Astrocyte (in vitro differentiated cells and primary cell): Measurements from ENCODE around the gene FAF1. TPM values are rescaled to one million over a fixed set of nuclear protein-coding genes. Genes with fewer than 3 reads are reported as not detected.

Experiments
- DNase-seq: peaks from one replicate; pipeline ENCODE4 v3.0.0-alpha.2; 2010; ENCODE audit warnings: low read depth
- FAIRE-seq: peaks from 2 replicates; lab custom pipeline; 2011; peaks lifted over from hg19 to GRCh38; lab: Jason Lieb, UNC
- H2AFZ ChIP-seq: 2 replicates; pipeline ENCODE4 v1.6.0; 2012; ENCODE audit warnings: low read depth, low read length, inconsistent platforms
- H3K27ac ChIP-seq: 2 replicates; pipeline ENCODE4 v1.5.1; 2011; ENCODE audit warnings: low read depth, low read length, inconsistent platforms
- H3K27me3 ChIP-seq: 2 replicates; pipeline ENCODE4 v1.6.0; 2011; ENCODE audit warnings: low read length, inconsistent platforms; ENCODE audit not compliant: insufficient read depth
- H3K36me3 ChIP-seq: 2 replicates; pipeline ENCODE4 v1.5.1; 2011; ENCODE audit warnings: low read length, inconsistent platforms; ENCODE audit not compliant: insufficient read depth
- H3K4me1 ChIP-seq: 2 replicates; pipeline ENCODE4 v1.5.1; 2011; ENCODE audit warnings: low read length, inconsistent platforms; ENCODE audit not compliant: insufficient read depth
- H3K4me2 ChIP-seq: 2 replicates; pipeline ENCODE4 v1.6.0; 2012; ENCODE audit warnings: low read length, inconsistent platforms
- H3K4me3 ChIP-seq: 2 replicates; pipeline ENCODE4 v1.5.1; 2011; ENCODE audit warnings: low read depth, mild to moderate bottlenecking, low read length, inconsistent platforms; ENCODE audit not compliant: insufficient read depth
- H3K79me2 ChIP-seq: 2 replicates; pipeline ENCODE4 v1.6.0; 2012; ENCODE audit warnings: mild to moderate bottlenecking, low read length, inconsistent platforms; ENCODE audit not compliant: insufficient read depth
- H3K9ac ChIP-seq: 2 replicates; pipeline ENCODE4 v1.6.0; 2012; ENCODE audit warnings: mild to moderate bottlenecking, low read length, inconsistent platforms
- H3K9me3 ChIP-seq: 2 replicates; pipeline ENCODE4 v1.5.1; 2012; ENCODE audit warnings: low read depth, mild to moderate bottlenecking, low read length, inconsistent platforms; ENCODE audit not compliant: insufficient read depth
- H4K20me1 ChIP-seq: 2 replicates; pipeline ENCODE4 v1.6.0; 2012; ENCODE audit warnings: low read length, inconsistent platforms; ENCODE audit not compliant: insufficient read depth
- H3K27ac Mint-ChIP-seq: one replicate; pipeline ENCODE4 v1.8.0; 2021; ENCODE audit warnings: mild to moderate bottlenecking, mixed read lengths; ENCODE audit not compliant: unreplicated experiment
- H3K27me3 Mint-ChIP-seq: one replicate; pipeline ENCODE4 v1.8.0; 2021; ENCODE audit warnings: low read depth, mixed read lengths; ENCODE audit not compliant: unreplicated experiment
- H3K36me3 Mint-ChIP-seq: one replicate; pipeline ENCODE4 v1.8.0; 2021; ENCODE audit warnings: low read depth, mixed read lengths; ENCODE audit not compliant: unreplicated experiment
- H3K4me1 Mint-ChIP-seq: one replicate; pipeline ENCODE4 v1.8.0; 2021; ENCODE audit warnings: low read depth, mixed read lengths; ENCODE audit not compliant: unreplicated experiment
- H3K4me3 Mint-ChIP-seq: one replicate; pipeline ENCODE4 v1.8.0; 2021; ENCODE audit warnings: mild to moderate bottlenecking, moderate library complexity, mixed read lengths; ENCODE audit not compliant: unreplicated experiment
- H3K9me3 Mint-ChIP-seq: one replicate; pipeline ENCODE4 v1.8.0; 2021; ENCODE audit warnings: mild to moderate bottlenecking, mixed read lengths; ENCODE audit not compliant: unreplicated experiment
- EZH2 ChIP-seq: IDR thresholded peaks from 2 replicates; pipeline ENCODE4 v1.6.1; 2012; ENCODE audit warnings: mild to moderate bottlenecking, low read length, inconsistent platforms; ENCODE audit not compliant: insufficient read depth
- total RNA-seq: library from RNA; stranded (reverse); gene quantifications from 2 replicates; pipeline ENCODE4 v1.2.1, GENCODE V29; 2021
- TF ChIP-seq, protein P1 (sequence below): IDR thresholded peaks from 2 replicates; pipeline ENCODE4 v1.5.1; 2011; ENCODE audit warnings: low read depth, mild to moderate bottlenecking, inconsistent platforms, low read length, moderate library complexity; ENCODE audit not compliant: insufficient read depth

Gene FAF1
- total RNA-seq, 1 donor from 2014 or later: 35.4 TPM

DNA sequence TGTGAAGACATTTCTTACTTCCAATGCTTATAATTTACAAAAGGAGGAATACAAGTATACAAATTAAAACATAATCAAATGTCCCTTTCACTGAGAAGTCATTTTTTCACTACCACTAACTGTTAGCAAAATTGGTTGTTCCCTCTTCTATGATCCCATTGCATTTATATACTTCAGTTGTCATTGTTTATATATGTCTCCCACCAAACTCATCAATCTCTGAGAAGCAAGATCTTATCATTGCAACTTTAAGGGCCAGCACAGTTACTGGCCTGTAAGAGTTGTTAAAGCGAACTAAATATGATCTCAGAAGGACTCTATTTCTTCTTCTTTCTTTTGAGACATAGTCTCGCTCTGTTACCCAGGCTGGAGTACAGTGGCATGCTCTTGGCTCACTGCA lies 313.5 kb downstream of the FAF1 start:
- no peaks in the 10 kb centered on the region for H3K27me3 Mint-ChIP-seq
- H3K4me1 Mint-ChIP-seq: peaks cover 1% of the 10 kb centered on the region
- no peaks in the 10 kb centered on the region for H3K9me3 Mint-ChIP-seq
- Histone ChIP-seq H3K9ac (no peak overlapping the region), H4K20me1 (no peaks in the 10 kb centered on the region), H3K36me3 (no peaks in the 10 kb centered on the region), H3K9me3 (no peaks in the 10 kb centered on the region), H3K27ac (no peak overlapping the region), H2AFZ (no peak overlapping the region), H3K27me3 (no peaks in the 10 kb centered on the region), H3K4me1 (no peaks in the 10 kb centered on the region), H3K4me2 (no peak overlapping the region), H3K4me3 (no peak overlapping the region), H3K79me2 (no peaks in the 10 kb centered on the region)
- no peak overlapping the region for H3K4me3 Mint-ChIP-seq
- no peaks in the 10 kb centered on the region for H3K36me3 Mint-ChIP-seq
- FAIRE-seq: no peak
- TF ChIP-seq, protein P1, sequence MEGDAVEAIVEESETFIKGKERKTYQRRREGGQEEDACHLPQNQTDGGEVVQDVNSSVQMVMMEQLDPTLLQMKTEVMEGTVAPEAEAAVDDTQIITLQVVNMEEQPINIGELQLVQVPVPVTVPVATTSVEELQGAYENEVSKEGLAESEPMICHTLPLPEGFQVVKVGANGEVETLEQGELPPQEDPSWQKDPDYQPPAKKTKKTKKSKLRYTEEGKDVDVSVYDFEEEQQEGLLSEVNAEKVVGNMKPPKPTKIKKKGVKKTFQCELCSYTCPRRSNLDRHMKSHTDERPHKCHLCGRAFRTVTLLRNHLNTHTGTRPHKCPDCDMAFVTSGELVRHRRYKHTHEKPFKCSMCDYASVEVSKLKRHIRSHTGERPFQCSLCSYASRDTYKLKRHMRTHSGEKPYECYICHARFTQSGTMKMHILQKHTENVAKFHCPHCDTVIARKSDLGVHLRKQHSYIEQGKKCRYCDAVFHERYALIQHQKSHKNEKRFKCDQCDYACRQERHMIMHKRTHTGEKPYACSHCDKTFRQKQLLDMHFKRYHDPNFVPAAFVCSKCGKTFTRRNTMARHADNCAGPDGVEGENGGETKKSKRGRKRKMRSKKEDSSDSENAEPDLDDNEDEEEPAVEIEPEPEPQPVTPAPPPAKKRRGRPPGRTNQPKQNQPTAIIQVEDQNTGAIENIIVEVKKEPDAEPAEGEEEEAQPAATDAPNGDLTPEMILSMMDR: no peak
- no peak for TF ChIP-seq EZH2
- no peak for DNase-seq
- no peak overlapping the region for H3K27ac Mint-ChIP-seq

- TF ChIP-seq EZH2: no peak
- TF ChIP-seq, protein P1: no peak
- no peaks in the 10 kb centered on the region for H4K20me1 ChIP-seq
- Mint-ChIP-seq H3K27ac (no peak overlapping the region), H3K9me3 (no peaks in the 10 kb centered on the region), H3K4me1 (peaks cover 1% of the 10 kb centered on the region), H3K27me3 (no peaks in the 10 kb centered on the region), H3K4me3 (no peak overlapping the region), H3K36me3 (no peaks in the 10 kb centered on the region)
- H3K9ac ChIP-seq: no peak overlapping the region
- no peak for FAIRE-seq
- H3K4me1 ChIP-seq: no peaks in the 10 kb centered on the region
- H3K79me2 ChIP-seq: no peaks in the 10 kb centered on the region
- no peak overlapping the region for H3K4me2 ChIP-seq
- H3K27ac ChIP-seq: no peak overlapping the region
- H3K9me3 ChIP-seq: no peaks in the 10 kb centered on the region
- H2AFZ ChIP-seq: no peak overlapping the region
- H3K27me3 ChIP-seq: no peaks in the 10 kb centered on the region
- H3K36me3 ChIP-seq: no peaks in the 10 kb centered on the region
- no peak for DNase-seq
- H3K4me3 ChIP-seq: no peak overlapping the region
These were observed 314.9 kb downstream of the FAF1 start for GRCh38 chr1:50645139-50645538.

GRCh38 chr1:50644447-50645105 lies 315.5 kb downstream of the FAF1 start:
- H4K20me1 ChIP-seq: no peaks in the 10 kb centered on the region
- Mint-ChIP-seq H3K4me3 (no peak overlapping the region), H3K36me3 (no peaks in the 10 kb centered on the region), H3K4me1 (peaks cover 1% of the 10 kb centered on the region), H3K27ac (no peak overlapping the region), H3K27me3 (no peaks in the 10 kb centered on the region), H3K9me3 (no peaks in the 10 kb centered on the region)
- no peaks in the 10 kb centered on the region for H3K79me2 ChIP-seq
- H3K4me1 ChIP-seq: no peaks in the 10 kb centered on the region
- no peak for DNase-seq
- H3K36me3 ChIP-seq: no peaks in the 10 kb centered on the region
- H2AFZ ChIP-seq: no peak overlapping the region
- no peaks in the 10 kb centered on the region for H3K27me3 ChIP-seq
- no peak overlapping the region for H3K27ac ChIP-seq
- no peak for TF ChIP-seq EZH2
- TF ChIP-seq, protein P1: no peak
- FAIRE-seq: no peak
- H3K4me2 ChIP-seq: no peak overlapping the region
- H3K9me3 ChIP-seq: no peaks in the 10 kb centered on the region
- no peak overlapping the region for H3K9ac ChIP-seq
- no peak overlapping the region for H3K4me3 ChIP-seq
